Prostate gland (tissue), 2 donors: ENCODE results near the gene RGS9. TPM values are rescaled to one million over a fixed set of nuclear protein-coding genes. Genes with fewer than 3 reads are reported as not detected.

Experiments used
- DNase-seq: peaks from one replicate; pipeline ENCODE4 v3.0.0-alpha.2; 2019; ENCODE audit warnings: low spot score
- H3K27ac ChIP-seq, 2 donors: fragments of 200-600 bp; sonication (generic); 2 replicates each; pipeline ENCODE4 v1.5.1; 2017 to 2019
- H3K27me3 ChIP-seq: fragments of 200-600 bp; sonication (generic); replicated peaks from 2 replicates; pipeline ENCODE4 v1.5.1; 2019; ENCODE audit not compliant: insufficient read depth
- H3K36me3 ChIP-seq, 2 donors: fragments of 200-600 bp; sonication (generic); 1 replicate in 1 of 2; 2 replicates in 1 of 2; pipeline versions ENCODE4 v1.5.1 to v1.8.1; 2017 to 2019
- H3K4me1 ChIP-seq: fragments of 200-600 bp; sonication (generic); replicated peaks from 2 replicates; pipeline ENCODE4 v1.5.1; 2019
- H3K4me3 ChIP-seq, 2 donors: fragments of 200-600 bp; sonication (generic); 2 replicates each; pipeline ENCODE4 v1.5.1; 2017 to 2019
- H3K9me3 ChIP-seq: fragments of 200-600 bp; sonication (generic); 2 replicates; pipeline ENCODE4 v1.5.1; 2017
- CTCF ChIP-seq, 4 experiments: fragments of 200-600 bp in 2 of 4; fragments of 450-650 bp in 2 of 4; sonication (generic) in 2 of 4; IDR thresholded peaks; 1 replicate in 3 of 4; 2 replicates in 1 of 4; pipeline ENCODE4 v1.5.1; 2016 to 2019; ENCODE audit warnings: antibody characterized with exemption in 4 of 4, mild to moderate bottlenecking in 2 of 4, moderate library complexity in 2 of 4
- POLR2A ChIP-seq: fragments of 450-650 bp; IDR thresholded peaks from one replicate; pipeline ENCODE4 v1.6.1; 2016; ENCODE audit warnings: antibody characterized with exemption, mild to moderate bottlenecking
- POLR2AphosphoS5 ChIP-seq: sonication (generic); formaldehyde crosslinking; IDR thresholded peaks from one replicate; pipeline ENCODE4 v1.6.1; 2017; ENCODE audit warnings: antibody characterized with exemption
- WGBS: methylation state at CpG from one replicate; pipeline ENCODE4 v1.1.5; 2018; 5-methylcytosine and 5-hydroxymethylcytosine counted together
- intact Hi-C: fragments of 100-400 bp; cut with DNase I; formaldehyde crosslinking; loops from one replicate; pipeline ENCODE4 v1.14.2; 2022
- total RNA-seq, 2 donors: library from RNA; depleted of rRNA; stranded (reverse); fragments of >200 nt; gene quantifications; one replicate each; pipeline ENCODE4 v1.1.0, GENCODE V29; 2016

RGS9 gene
- total RNA-seq, 2 donors from 2014 or later = 7.9 to 9.3 TPM

- intact Hi-C loops = no loop called here
- no peak overlapping the region for H3K27ac ChIP-seq
- WGBS = 73% methylated on average over 4 of the region's 4 CpGs
Observed at GRCh38 chr17:65185062-65185461, 47.9 kb downstream of the RGS9 start.

DNA sequence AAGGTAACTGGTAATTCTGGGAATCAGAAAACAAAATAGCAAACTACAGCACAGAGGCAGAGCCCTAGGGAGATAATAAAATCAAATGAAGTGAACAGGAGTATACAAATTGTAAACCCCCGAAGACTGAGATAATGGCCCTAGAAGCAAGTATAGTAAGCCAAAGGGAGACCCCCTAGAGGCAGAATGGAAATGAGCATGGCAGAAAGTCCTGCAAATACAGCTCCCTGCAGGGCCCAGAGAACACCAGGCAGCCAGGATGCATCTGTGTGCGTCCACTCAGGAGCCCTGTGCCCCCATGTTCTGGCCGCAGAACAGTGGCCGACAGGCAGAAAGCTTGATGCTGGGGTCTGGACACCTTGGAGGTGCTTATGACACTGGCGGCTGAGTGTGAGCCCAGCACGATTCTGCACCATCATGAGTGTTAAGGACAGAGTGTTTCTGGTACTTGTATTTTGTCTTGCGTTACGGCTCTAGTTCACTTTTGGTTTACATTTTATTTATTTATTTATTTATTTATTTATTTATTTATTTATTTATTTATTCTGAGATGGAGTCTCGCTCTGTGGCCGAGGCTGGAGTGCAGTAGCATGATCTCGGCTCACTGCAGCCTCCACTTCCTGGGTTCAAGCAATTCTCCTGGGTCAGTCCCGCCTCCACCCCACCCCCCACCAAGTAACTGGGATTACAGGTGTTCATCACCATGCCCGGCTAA, 48.7 kb downstream of the RGS9 start:
- no peak overlapping the region for H3K4me3 ChIP-seq
- H3K36me3 ChIP-seq = no peaks in the 10 kb centered on the region
- no peaks in the 10 kb centered on the region for H3K27me3 ChIP-seq
- H3K4me1 ChIP-seq = no peaks in the 10 kb centered on the region
- 85% methylated on average over 12 of the region's 13 CpGs for WGBS
- H3K27ac ChIP-seq = no peak overlapping the region
- H3K9me3 ChIP-seq = no peaks in the 10 kb centered on the region
- intact Hi-C loops = no loop called here
- TF ChIP-seq POLR2AphosphoS5 = no peak
- TF ChIP-seq CTCF (IDR thresholded peaks at IDR 0.05) = no peak
- TF ChIP-seq POLR2A = no peak
- no peak for DNase-seq

More at GRCh38 chr17:65185062-65185461, 47.9 kb downstream of the RGS9 start:
- H3K36me3 ChIP-seq = no peaks in the 10 kb centered on the region
- H3K4me3 ChIP-seq = no peak overlapping the region
- no peaks in the 10 kb centered on the region for H3K27me3 ChIP-seq
- H3K9me3 ChIP-seq = no peaks in the 10 kb centered on the region
- TF ChIP-seq CTCF (IDR thresholded peaks at IDR 0.05) (no peak), POLR2AphosphoS5 (no peak), POLR2A (no peak)
- no peaks in the 10 kb centered on the region for H3K4me1 ChIP-seq
- no peak for DNase-seq

- whole genome bisulfite sequencing = 60% methylated on average over 6 of the region's 6 CpGs
- Histone ChIP-seq H3K36me3 (no peaks in the 10 kb centered on the region), H3K27me3 (no peaks in the 10 kb centered on the region), H3K4me1 (no peaks in the 10 kb centered on the region), H3K4me3 (no peak overlapping the region), H3K9me3 (no peaks in the 10 kb centered on the region), H3K27ac (no peak overlapping the region)
- intact Hi-C loops = loop anchor here (10.0 kb wide), 1 partner anchor 226 kb away; no protein-coding TSS in a partner anchor
- TF ChIP-seq CTCF (IDR thresholded peaks at IDR 0.05) (no peak), POLR2A (no peak), POLR2AphosphoS5 (no peak)
- no peak for DNase-seq
Observed at GRCh38 chr17:65190467-65191097, 53.4 kb downstream of the RGS9 start.

- no peak for DNase-seq
- Histone ChIP-seq H3K9me3 (no peaks in the 10 kb centered on the region), H3K36me3 (no peaks in the 10 kb centered on the region), H3K4me1 (no peaks in the 10 kb centered on the region), H3K27ac (no peak overlapping the region), H3K4me3 (no peak overlapping the region), H3K27me3 (no peaks in the 10 kb centered on the region)
- intact Hi-C loops = loop anchor here (10.0 kb wide), 1 partner anchor 227 kb away; no protein-coding TSS in a partner anchor
- 67% methylated on average over 8 of the region's 8 CpGs for WGBS
- no peak for TF ChIP-seq POLR2A
- no peak for TF ChIP-seq POLR2AphosphoS5
- no peak for TF ChIP-seq CTCF (IDR thresholded peaks at IDR 0.05)
Observed at GRCh38 chr17:65191811-65192740, 54.9 kb downstream of the RGS9 start.
